ENCODE measurements around the gene VANGL2.

VANGL2 gene

GRCh38 chr1:160454371-160455152 is 54.2 kb downstream of the VANGL2 start:
- no peak for TF ChIP-seq TAF1 (IDR thresholded peaks at IDR 0.05; ENCODE audit: borderline replicate concordance, low read depth, low read length)
- peak; percentile 14; the same call in 1 of the 2 replicates for TF ChIP-seq POLR2AphosphoS5 (IDR thresholded peaks at IDR 0.05; ENCODE audit: low read depth, low read length)
- peak; percentile 55 for TF ChIP-seq POLR2A (IDR thresholded peaks at IDR 0.05; ENCODE audit: low read depth, low read length)
- FAIRE-seq (no peak), DNase-seq (ENCODE audit: insufficient read length) (no peak)

GRCh38 chr1:160455153-160455517 is 54.8 kb downstream of the VANGL2 start:
- FAIRE-seq = peak; percentile 90
- no peak for TF ChIP-seq TAF1 (IDR thresholded peaks at IDR 0.05; ENCODE audit: borderline replicate concordance, low read depth, low read length)
- 0 out of 2 replicates have a peak, but pooled peaks have one; percentile 16 for TF ChIP-seq POLR2AphosphoS5 (IDR thresholded peaks at IDR 0.05; ENCODE audit: low read depth, low read length)
- DNase-seq (ENCODE audit: insufficient read length) = no peak

GRCh38 chr1:160459056-160459455 is 58.7 kb downstream of the VANGL2 start:
- TF ChIP-seq POLR2AphosphoS5 (IDR thresholded peaks at IDR 0.05; ENCODE audit: low read depth, low read length) = no peak
- no peak for TF ChIP-seq TAF1 (IDR thresholded peaks at IDR 0.05; ENCODE audit: borderline replicate concordance, low read depth, low read length)
- TF ChIP-seq POLR2A (IDR thresholded peaks at IDR 0.05; ENCODE audit: low read depth, low read length) = no peak
- FAIRE-seq (no peak), DNase-seq (ENCODE audit: insufficient read length) (no peak)

GRCh38 chr1:160459687-160460086 is 59.3 kb downstream of the VANGL2 start:
- FAIRE-seq (peak; percentile 53), DNase-seq (ENCODE audit: insufficient read length) (no peak)
- TF ChIP-seq POLR2A (IDR thresholded peaks at IDR 0.05; ENCODE audit: low read depth, low read length) = no peak
- TF ChIP-seq POLR2AphosphoS5 (IDR thresholded peaks at IDR 0.05; ENCODE audit: low read depth, low read length) = no peak
- TF ChIP-seq TAF1 (IDR thresholded peaks at IDR 0.05; ENCODE audit: borderline replicate concordance, low read depth, low read length) = no peak

- peak; percentile 94 for FAIRE-seq
- peak; percentile 42; the same call in 1 of the 2 replicates for TF ChIP-seq POLR2A (IDR thresholded peaks at IDR 0.05; ENCODE audit: low read depth, low read length)
- TF ChIP-seq TAF1 (IDR thresholded peaks at IDR 0.05; ENCODE audit: borderline replicate concordance, low read depth, low read length) = no peak
- DNase-seq (ENCODE audit: insufficient read length) = no peak
These were observed 59.9 kb downstream of the VANGL2 start for GRCh38 chr1:160460214-160460642.

- no peak for TF ChIP-seq POLR2AphosphoS5 (IDR thresholded peaks at IDR 0.05; ENCODE audit: low read depth, low read length)
- TF ChIP-seq POLR2A (IDR thresholded peaks at IDR 0.05; ENCODE audit: low read depth, low read length) = no peak
- DNase-seq (ENCODE audit: insufficient read length) (no peak), FAIRE-seq (no peak)
These were observed 60.4 kb downstream of the VANGL2 start for GRCh38 chr1:160460683-160461287.

GRCh38 chr1:160465123-160465522 is 64.8 kb downstream of the VANGL2 start:
- FAIRE-seq (peak; percentile 82), DNase-seq (ENCODE audit: insufficient read length) (no peak)
- no peak for TF ChIP-seq POLR2AphosphoS5 (IDR thresholded peaks at IDR 0.05; ENCODE audit: low read depth, low read length)
- TF ChIP-seq TAF1 (IDR thresholded peaks at IDR 0.05; ENCODE audit: borderline replicate concordance, low read depth, low read length) = no peak
- TF ChIP-seq POLR2A (IDR thresholded peaks at IDR 0.05; ENCODE audit: low read depth, low read length) = no peak

GRCh38 chr1:160466961-160467360 is 66.6 kb downstream of the VANGL2 start:
- DNase-seq (ENCODE audit: insufficient read length) = no peak
- no peak for TF ChIP-seq POLR2AphosphoS5 (IDR thresholded peaks at IDR 0.05; ENCODE audit: low read depth, low read length)
- TF ChIP-seq POLR2A (IDR thresholded peaks at IDR 0.05; ENCODE audit: low read depth, low read length) = no peak
- no peak for TF ChIP-seq TAF1 (IDR thresholded peaks at IDR 0.05; ENCODE audit: borderline replicate concordance, low read depth, low read length)

GRCh38 chr1:160467576-160467975 is 67.2 kb downstream of the VANGL2 start:
- DNase-seq (ENCODE audit: insufficient read length) (no peak), FAIRE-seq (no peak)
- TF ChIP-seq TAF1 (IDR thresholded peaks at IDR 0.05; ENCODE audit: borderline replicate concordance, low read depth, low read length) = no peak
- TF ChIP-seq POLR2AphosphoS5 (IDR thresholded peaks at IDR 0.05; ENCODE audit: low read depth, low read length) = no peak
- TF ChIP-seq POLR2A (IDR thresholded peaks at IDR 0.05; ENCODE audit: low read depth, low read length) = no peak

More at GRCh38 chr1:160466961-160467360, 66.6 kb downstream of the VANGL2 start:
- FAIRE-seq = no peak

- FAIRE-seq = peak; percentile 92
- TF ChIP-seq TAF1 (IDR thresholded peaks at IDR 0.05; ENCODE audit: borderline replicate concordance, low read depth, low read length) (no peak), POLR2AphosphoS5 (IDR thresholded peaks at IDR 0.05; ENCODE audit: low read depth, low read length) (no peak)
- no peak for DNase-seq (ENCODE audit: insufficient read length)
These were observed 70.9 kb downstream of the VANGL2 start for GRCh38 chr1:160471253-160471652.

- FAIRE-seq = peak; percentile 76
- TF ChIP-seq POLR2A (IDR thresholded peaks at IDR 0.05; ENCODE audit: low read depth, low read length) (no peak), POLR2AphosphoS5 (IDR thresholded peaks at IDR 0.05; ENCODE audit: low read depth, low read length) (no peak), TAF1 (IDR thresholded peaks at IDR 0.05; ENCODE audit: borderline replicate concordance, low read depth, low read length) (no peak)
- no peak for DNase-seq (ENCODE audit: insufficient read length)
These were observed 71.7 kb downstream of the VANGL2 start for GRCh38 chr1:160472112-160472511.
